Heart left ventricle (tissue), 16 donors: Measurements from ENCODE around the gene TARBP2. TPM values are rescaled to one million over a fixed set of nuclear protein-coding genes. Genes with fewer than 3 reads are reported as not detected.
A peak's percentile ranks its signal among the peaks of the same experiment; 100 is the strongest.
"Not testable (repeated sequence)": the region's sequence is repeated elsewhere in the genome, so short reads cannot be mapped to it uniquely, and the experiment has no call there.

ENCODE experiments used
- ATAC-seq, 4 donors: fragments of 200-7000 bp; cut with Tn5 transposase; one replicate each; pipeline ENCODE4 v1.9.1; 2020 to 2022; ENCODE audit warnings: moderate library complexity in 4 of 4, mild to moderate bottlenecking in 3 of 4, moderate number of reproducible peaks in 1 of 4
- DNase-seq, 5 donors: peaks; one replicate each; pipeline ENCODE4 v3.0.0-alpha.2; 2020
- H3K27ac ChIP-seq, 12 donors: fragments of 200-600 bp; sonication (generic) in 4 of 12; one replicate each; pipeline versions ENCODE4 v1.5.0 to v1.8.0; 2016 to 2022; ENCODE audit warnings: mild to moderate bottlenecking in 2 of 12
- H3K27me3 ChIP-seq, 9 donors: fragments of 200-600 bp; sonication (generic) in 2 of 9; one replicate each; pipeline versions ENCODE4 v1.5.1 to v1.8.0; 2016 to 2022; ENCODE audit warnings: mild to moderate bottlenecking in 3 of 9
- H3K36me3 ChIP-seq, 9 donors: fragments of 200-600 bp; sonication (generic) in 2 of 9; one replicate each; pipeline versions ENCODE4 v1.5.0 to v1.8.0; 2018 to 2022; ENCODE audit warnings: mild to moderate bottlenecking in 2 of 9
- H3K4me1 ChIP-seq, 12 donors: fragments of 200-600 bp; sonication (generic) in 4 of 12; one replicate each; pipeline versions ENCODE4 v1.5.0 to v1.8.0; 2016 to 2022; ENCODE audit warnings: mild to moderate bottlenecking in 3 of 12
- H3K4me3 ChIP-seq, 12 donors: fragments of 200-600 bp; sonication (generic) in 4 of 12; one replicate each; pipeline versions ENCODE4 v1.5.0 to v1.8.0; 2017 to 2022; ENCODE audit warnings: mild to moderate bottlenecking in 9 of 12, moderate library complexity in 4 of 12
- H3K9me3 ChIP-seq, 12 donors: fragments of 200-600 bp; sonication (generic) in 4 of 12; one replicate each; pipeline versions ENCODE4 v1.5.0 to v1.8.0; 2016 to 2022; ENCODE audit warnings: mild to moderate bottlenecking in 1 of 12
- POLR2A ChIP-seq, 2 donors: fragments of 450-650 bp; IDR thresholded peaks; one replicate each; pipeline ENCODE4 v1.6.1; 2017; ENCODE audit warnings: antibody characterized with exemption in 2 of 2, mild to moderate bottlenecking in 2 of 2, moderate library complexity in 2 of 2
- whole genome bisulfite sequencing, 4 donors: extraction: QIAGEN DNeasy Blood & Tissue Kit in 2 of 4; methylation state at CpG; one replicate each; pipeline versions ENCODE4 v1.1.5 to v1.1.7; 2013 to 2018; 5-methylcytosine and 5-hydroxymethylcytosine counted together
- intact Hi-C, 10 donors: fragments of 100-400 bp; cut with DNase I; formaldehyde crosslinking; loops; one replicate each; pipeline versions ENCODE4 v1.11.1 to v1.14.2; 2022
- polyA plus RNA-seq, 2 donors: library from polyadenylated mRNA; stranded (reverse); fragments of 200-250 nt; gene quantifications; one replicate each; pipeline ENCODE4 v1.2.3, GENCODE V29; 2013
- total RNA-seq, 9 donors: library from RNA; depleted of rRNA in 2 of 9; stranded (reverse); fragments of >200 nt in 2 of 9; fragmentation: NEBNext Ultra II Directional in 3 of 9; extraction: Animal tissue kit (Norgen Biotek cat#: 25700) in 3 of 9; gene quantifications; one replicate each; pipeline versions ENCODE4 v1.1.0 to v1.2.4, GENCODE V29; 2016 to 2023
- TF ChIP-seq, protein P1 (sequence below), 12 donors: fragments of 200-600 bp; sonication (generic) in 4 of 12; IDR thresholded peaks; one replicate each; pipeline versions ENCODE4 v1.5.0 to v1.8.0; 2018 to 2022; ENCODE audit warnings: antibody characterized with exemption in 12 of 12, mild to moderate bottlenecking in 5 of 12
- donor health status: ischemic (EF 13 %, LVEDD 7.1; RV severe dilation, severe dysfunction).
- donor health status: healthy with polysubstance abuse.
- donor health status: DM: no; HTN: yes; CAD: no.
- donor health status: DM: no; HTN: no; CAD: no.
- donor health status: ischemic (EF 25% LVEDD 6.9; RV normal size, moderate dysfunction).
- donor health status: ischemic (EF 25% LVEDD 5.7; RV mildly dilated, moderate dysfunction).
- donor health status: healthy.
- donor health status: DM: yes; HTN: yes; CAD: no.
- donor health status: ischemic (EF 35%, LVEDD 5.7; RV mildly dilated, moderate dysfunction).
- donor health status: nonischemic (EF 11% LVEDD 7.7; RV severe dilation, severe dysfunction).
- donor health status: DM: yes; HTN: yes; CAD: no.
- donor health status: PGD.
- donor health status: ischemic (EF 29% LVEDD 5.4; RV normal size, mild dysfunction).
- donor health status: nonischemic (EF 23%, LVEDD 6.1; RV moderate dilation, normal function).

TARBP2 gene
- total and polyA plus RNA-seq, 11 donors = 7.8 to 23.5 (median 11.9) TPM

- peaks cover 0 to 18% (median 9%) of the 10 kb centered on the region in 12 donors for H3K4me1 ChIP-seq
- DNase-seq (peak in 4 of 5 donors; percentile 39 to 71 (median 50)), ATAC-seq (peak; percentile 79 to 94 (median 92))
- peaks cover 0 to 79% (median 59%) of the 10 kb centered on the region in 9 donors for H3K36me3 ChIP-seq
- H3K27ac ChIP-seq = peak overlapping the region in 10 of 12 donors; percentile 4 to 64 (median 34)
- intact Hi-C loops = loop anchor here in 9 of 10 donors (1.0 to 10.0 kb wide), 10 partner anchors 49 to 203 kb away; partner anchors contain the start of genes ATP5MC2 (in 6 of the 9) and ATF7 (in 4 of the 9)
- H3K27me3 ChIP-seq = no peaks in the 10 kb centered on the region
- H3K9me3 ChIP-seq = no peaks in the 10 kb centered on the region
- 21 to 25% (median 23%) methylated on average over 5 of the region's 5 CpGs for WGBS, 4 donors
- TF ChIP-seq, protein P1, sequence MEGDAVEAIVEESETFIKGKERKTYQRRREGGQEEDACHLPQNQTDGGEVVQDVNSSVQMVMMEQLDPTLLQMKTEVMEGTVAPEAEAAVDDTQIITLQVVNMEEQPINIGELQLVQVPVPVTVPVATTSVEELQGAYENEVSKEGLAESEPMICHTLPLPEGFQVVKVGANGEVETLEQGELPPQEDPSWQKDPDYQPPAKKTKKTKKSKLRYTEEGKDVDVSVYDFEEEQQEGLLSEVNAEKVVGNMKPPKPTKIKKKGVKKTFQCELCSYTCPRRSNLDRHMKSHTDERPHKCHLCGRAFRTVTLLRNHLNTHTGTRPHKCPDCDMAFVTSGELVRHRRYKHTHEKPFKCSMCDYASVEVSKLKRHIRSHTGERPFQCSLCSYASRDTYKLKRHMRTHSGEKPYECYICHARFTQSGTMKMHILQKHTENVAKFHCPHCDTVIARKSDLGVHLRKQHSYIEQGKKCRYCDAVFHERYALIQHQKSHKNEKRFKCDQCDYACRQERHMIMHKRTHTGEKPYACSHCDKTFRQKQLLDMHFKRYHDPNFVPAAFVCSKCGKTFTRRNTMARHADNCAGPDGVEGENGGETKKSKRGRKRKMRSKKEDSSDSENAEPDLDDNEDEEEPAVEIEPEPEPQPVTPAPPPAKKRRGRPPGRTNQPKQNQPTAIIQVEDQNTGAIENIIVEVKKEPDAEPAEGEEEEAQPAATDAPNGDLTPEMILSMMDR (IDR thresholded peaks at IDR 0.05) = peak; percentile 70 to 97 (median 84)
- TF ChIP-seq POLR2A (IDR thresholded peaks at IDR 0.05) = no peak
- H3K4me3 ChIP-seq = no peak overlapping the region
These were observed 42.5 kb downstream of the TARBP2 start for GRCh38 chr12:53543539-53543938.

GRCh38 chr12:53548354-53548753 lies 47.3 kb downstream of the TARBP2 start:
- not testable (repeated sequence) for H3K4me3 ChIP-seq, H3K27me3 ChIP-seq, H3K27ac ChIP-seq, DNase-seq, H3K9me3 ChIP-seq, ATAC-seq
- intact Hi-C loops = loop anchor here in 5 of 10 donors (5.0 to 10.0 kb wide), 3 partner anchors 76 to 199 kb away; partner anchors contain the start of gene ATF7 (in 3 of the 5)
- 95 to 98% (median 97%) methylated on average over 6 of the region's 6 CpGs for whole genome bisulfite sequencing, 4 donors
- Histone ChIP-seq H3K4me1 (peaks cover 0 to 18% (median 9%) of the 10 kb centered on the region in 12 donors), H3K36me3 (peaks cover 0 to 80% (median 50%) of the 10 kb centered on the region in 9 donors)

DNA sequence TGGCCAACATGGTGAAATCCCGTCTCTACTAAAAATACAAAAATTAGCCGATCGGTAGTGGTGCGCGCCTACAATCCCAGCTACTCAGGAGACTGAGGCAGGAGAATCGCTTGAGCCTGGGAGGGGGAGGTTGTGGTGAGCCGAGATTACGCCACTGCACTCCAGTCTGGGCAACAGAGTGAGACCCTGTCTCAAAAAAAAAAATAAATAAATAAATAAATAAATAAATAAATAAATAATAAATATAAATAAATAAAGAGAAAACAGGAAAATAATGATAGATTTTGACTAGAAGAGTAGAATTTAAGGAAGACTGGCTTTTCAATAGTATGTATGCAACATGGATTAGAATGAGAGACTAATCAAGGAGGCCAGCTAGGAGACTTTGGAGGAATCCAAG lies 49.0 kb downstream of the TARBP2 start:
- DNase-seq, intact Hi-C loops, ATAC-seq, H3K27me3 ChIP-seq, H3K9me3 ChIP-seq, H3K27ac ChIP-seq, H3K4me3 ChIP-seq, H3K4me1 ChIP-seq: not testable (repeated sequence)
- peaks cover 0 to 76% (median 50%) of the 10 kb centered on the region in 9 donors for H3K36me3 ChIP-seq
- WGBS, 4 donors = 97 to 98% (median 97%) methylated on average over 8 of the region's 8 CpGs

DNA sequence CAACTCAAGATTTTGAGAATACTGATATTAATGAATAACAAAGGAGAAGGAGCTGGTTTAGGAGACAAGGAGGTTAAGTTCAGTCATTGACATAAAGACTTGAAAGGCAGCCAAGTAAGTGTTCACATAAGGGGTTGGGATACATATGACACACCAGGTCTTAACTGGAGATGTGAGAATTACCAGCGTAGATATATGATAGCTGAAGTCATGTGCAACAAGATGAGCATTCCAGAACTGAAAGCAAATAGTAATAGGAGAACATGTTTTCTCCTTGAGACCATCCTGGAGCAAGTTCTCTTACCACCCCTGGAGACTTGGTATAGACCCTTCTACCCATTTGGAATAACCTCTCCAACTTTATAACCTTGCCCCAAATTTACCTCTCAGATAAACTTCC lies 49.5 kb downstream of the TARBP2 start:
- no peak for DNase-seq
- Histone ChIP-seq H3K27ac (no peak overlapping the region), H3K36me3 (peaks cover 0 to 72% (median 50%) of the 10 kb centered on the region in 9 donors), H3K4me3 (no peak overlapping the region), H3K9me3 (no peaks in the 10 kb centered on the region), H3K27me3 (no peaks in the 10 kb centered on the region), H3K4me1 (peaks cover 0 to 5% (median 0%) of the 10 kb centered on the region in 12 donors)
- intact Hi-C loops = no loop called here
- TF ChIP-seq POLR2A (IDR thresholded peaks at IDR 0.05) = no peak
- TF ChIP-seq, protein P1 (IDR thresholded peaks at IDR 0.05) = no peak
- WGBS, 4 donors = 52 to 77% (median 69%) methylated on average over 1 of the region's 1 CpG
- ATAC-seq = no peak

DNA sequence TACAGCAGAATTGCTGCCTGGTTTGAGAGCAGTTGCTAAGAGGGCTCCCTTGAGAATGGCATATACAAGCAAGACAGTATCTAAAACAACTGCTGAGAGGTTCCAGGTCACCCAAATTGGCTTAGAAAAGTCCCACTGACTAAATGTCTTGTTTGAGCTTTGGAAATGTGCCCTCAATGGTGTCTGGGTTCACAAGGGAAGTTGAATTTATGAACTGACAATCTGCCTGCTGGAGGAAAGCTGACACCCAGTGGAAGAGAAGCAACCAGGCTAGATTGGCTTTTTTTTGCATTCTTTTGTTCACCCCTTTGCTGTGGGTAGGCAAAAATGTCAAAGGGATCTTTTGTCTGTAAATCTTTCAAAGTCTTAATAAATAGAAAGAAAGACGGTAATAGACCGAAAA lies 50.8 kb downstream of the TARBP2 start:
- H3K27ac ChIP-seq = no peak overlapping the region
- no peak overlapping the region for H3K4me3 ChIP-seq
- peaks cover 0 to 5% (median 0%) of the 10 kb centered on the region in 12 donors for H3K4me1 ChIP-seq
- peaks cover 0 to 66% (median 50%) of the 10 kb centered on the region in 9 donors for H3K36me3 ChIP-seq
- intact Hi-C loops = no loop called here
- TF ChIP-seq, protein P1 (IDR thresholded peaks at IDR 0.05) = no peak
- TF ChIP-seq POLR2A (IDR thresholded peaks at IDR 0.05) = no peak
- H3K9me3 ChIP-seq = no peaks in the 10 kb centered on the region
- 89 to 96% (median 93%) methylated on average over 2 of the region's 2 CpGs for WGBS, 4 donors
- ATAC-seq (peak in 1 of 4 donors; percentile 30), DNase-seq (no peak)
- no peaks in the 10 kb centered on the region for H3K27me3 ChIP-seq
